ENCODE results near the gene HNRNPAB.
A peak's percentile ranks its signal among the peaks of the same experiment; 100 is the strongest.

The HNRNPAB gene

DNA sequence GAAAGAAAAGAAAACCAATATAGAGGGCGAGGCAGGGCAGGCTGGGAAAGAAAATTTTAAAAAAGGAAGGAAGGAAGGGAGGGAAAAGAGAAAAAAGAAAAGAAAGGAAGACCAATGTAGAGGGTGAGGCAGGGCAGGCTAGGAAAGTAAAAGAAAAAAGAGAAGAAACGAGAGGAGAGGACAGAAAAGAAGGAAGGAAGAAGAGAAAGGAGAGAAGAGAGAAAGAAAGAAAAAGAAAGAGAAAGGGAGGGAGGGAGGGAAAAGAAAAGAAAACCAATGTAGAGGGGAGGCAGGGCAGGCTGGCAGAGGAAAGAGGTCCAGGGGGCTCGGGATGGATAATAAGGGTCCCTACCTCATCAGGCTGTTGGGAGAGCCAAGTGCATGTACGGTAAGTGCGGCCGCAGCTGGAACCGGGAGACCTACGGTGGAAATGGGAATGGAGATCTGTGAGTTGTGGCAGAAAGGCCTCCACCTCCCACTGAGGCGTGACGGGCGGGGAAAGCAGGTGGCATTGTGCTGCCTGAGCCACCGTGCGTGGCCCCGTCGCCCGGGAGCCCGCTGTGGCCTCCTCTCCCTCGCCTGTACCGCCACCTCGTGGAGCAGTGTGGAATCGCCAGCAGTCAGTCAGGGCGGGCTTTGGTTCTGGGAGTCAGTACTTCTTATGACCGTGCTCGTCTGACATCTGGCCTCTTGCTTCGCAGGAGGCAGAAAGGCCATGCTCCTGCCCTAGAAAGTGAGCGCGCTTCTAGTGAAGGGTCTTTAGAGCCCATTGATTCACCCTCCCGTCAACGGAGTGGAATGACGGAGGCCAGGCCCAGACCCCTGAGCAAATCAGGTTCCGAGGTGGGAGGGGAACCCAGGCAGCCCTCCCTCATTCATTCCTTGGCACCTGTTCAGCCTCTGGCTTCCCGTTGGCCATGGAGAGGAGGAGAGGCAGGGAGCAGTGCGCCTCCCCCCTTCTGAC is 40.3 kb upstream of the HNRNPAB start:
- no peaks in the 10 kb centered on the region for H3K9me2 ChIP-seq (replicated peaks; ENCODE audit: insufficient read depth, low read length)
- no peaks in the 10 kb centered on the region for H3F3A ChIP-seq (ENCODE audit: insufficient read depth, low read length)
- peak overlapping the region; percentile 83 for H3K4me2 ChIP-seq (ENCODE audit: low read depth, low read length)
- peak; percentile 84 for DNase-seq
- no peaks in the 10 kb centered on the region for H3K79me2 ChIP-seq (ENCODE audit: low read length)
- peaks cover 5% of the 10 kb centered on the region; the same call in 1 of the 2 replicates for H3K4me1 ChIP-seq (ENCODE audit: low read length)
- H2AFZ ChIP-seq (ENCODE audit: low read length): peak overlapping the region; percentile 62
- H3K27ac ChIP-seq (ENCODE audit: low read length): no peak overlapping the region
- H3K9ac ChIP-seq (ENCODE audit: low read length): no peak overlapping the region
- TF ChIP-seq, protein P1, sequence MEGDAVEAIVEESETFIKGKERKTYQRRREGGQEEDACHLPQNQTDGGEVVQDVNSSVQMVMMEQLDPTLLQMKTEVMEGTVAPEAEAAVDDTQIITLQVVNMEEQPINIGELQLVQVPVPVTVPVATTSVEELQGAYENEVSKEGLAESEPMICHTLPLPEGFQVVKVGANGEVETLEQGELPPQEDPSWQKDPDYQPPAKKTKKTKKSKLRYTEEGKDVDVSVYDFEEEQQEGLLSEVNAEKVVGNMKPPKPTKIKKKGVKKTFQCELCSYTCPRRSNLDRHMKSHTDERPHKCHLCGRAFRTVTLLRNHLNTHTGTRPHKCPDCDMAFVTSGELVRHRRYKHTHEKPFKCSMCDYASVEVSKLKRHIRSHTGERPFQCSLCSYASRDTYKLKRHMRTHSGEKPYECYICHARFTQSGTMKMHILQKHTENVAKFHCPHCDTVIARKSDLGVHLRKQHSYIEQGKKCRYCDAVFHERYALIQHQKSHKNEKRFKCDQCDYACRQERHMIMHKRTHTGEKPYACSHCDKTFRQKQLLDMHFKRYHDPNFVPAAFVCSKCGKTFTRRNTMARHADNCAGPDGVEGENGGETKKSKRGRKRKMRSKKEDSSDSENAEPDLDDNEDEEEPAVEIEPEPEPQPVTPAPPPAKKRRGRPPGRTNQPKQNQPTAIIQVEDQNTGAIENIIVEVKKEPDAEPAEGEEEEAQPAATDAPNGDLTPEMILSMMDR (IDR thresholded peaks at IDR 0.05; ENCODE audit: low read length): peak; percentile 95
- TF ChIP-seq EZH2phosphoT487 (IDR thresholded peaks at IDR 0.05; ENCODE audit: low read length): no peak
- no peaks in the 10 kb centered on the region for H3K9me3 ChIP-seq (replicated peaks; ENCODE audit: insufficient read depth, low read length)
- no peaks in the 10 kb centered on the region for H3K36me3 ChIP-seq (replicated peaks; ENCODE audit: insufficient read depth, low read length)
- H3K27me3 ChIP-seq (replicated peaks; ENCODE audit: insufficient read depth, low read length): peaks cover 12% of the 10 kb centered on the region
- no peaks in the 10 kb centered on the region for H4K20me1 ChIP-seq (ENCODE audit: insufficient read depth, low read length)
- peak overlapping the region; percentile 46; the same call in 1 of the 2 replicates for H3K4me3 ChIP-seq (ENCODE audit: low read length)

DNA sequence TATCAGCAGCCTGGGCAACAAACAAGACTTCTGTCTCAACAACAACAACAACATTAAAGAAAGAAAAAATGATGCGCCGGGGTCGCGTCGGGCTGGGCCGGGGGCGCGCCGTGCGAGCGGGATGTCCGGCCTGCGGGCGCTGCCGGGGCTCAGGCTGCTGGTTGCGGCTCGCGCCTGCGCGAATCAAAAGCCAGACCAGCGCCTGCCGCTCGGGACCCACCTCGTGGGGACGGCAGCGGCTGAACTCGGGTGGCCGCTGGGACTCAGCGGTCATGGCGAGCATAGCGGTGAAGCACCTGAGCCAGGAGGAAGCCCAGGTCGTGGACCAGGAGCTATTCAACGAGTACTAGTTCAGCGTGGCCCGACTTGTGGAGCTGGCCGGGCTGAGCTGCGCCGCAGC is 38.8 kb upstream of the HNRNPAB start:
- H3K79me2 ChIP-seq (ENCODE audit: low read length): no peaks in the 10 kb centered on the region

DNA sequence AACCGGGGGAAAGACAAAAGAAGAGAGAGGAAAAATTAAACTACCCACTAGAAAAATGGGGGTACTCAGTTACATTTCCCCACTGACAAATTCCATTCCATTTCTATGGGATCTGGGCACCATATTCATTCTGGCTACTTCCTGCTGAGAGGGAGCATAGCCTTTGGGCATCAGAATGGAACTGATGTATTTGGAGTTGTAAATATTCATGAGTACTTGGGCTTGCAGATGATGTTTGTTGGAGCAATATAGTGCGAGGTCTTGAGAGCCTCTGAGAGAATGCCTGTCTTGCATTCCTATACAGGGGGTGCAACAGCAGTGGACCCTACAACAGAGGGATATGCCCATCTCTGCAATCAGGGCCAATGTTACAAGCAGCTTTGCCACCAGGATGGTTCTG is 33.9 kb upstream of the HNRNPAB start:
- no peaks in the 10 kb centered on the region for H3F3A ChIP-seq (ENCODE audit: insufficient read depth, low read length)
- no peaks in the 10 kb centered on the region for H3K36me3 ChIP-seq (replicated peaks; ENCODE audit: insufficient read depth, low read length)
- H3K9me2 ChIP-seq (replicated peaks; ENCODE audit: insufficient read depth, low read length): no peaks in the 10 kb centered on the region
- no peak overlapping the region for H3K4me3 ChIP-seq (ENCODE audit: low read length)
- H3K27me3 ChIP-seq (replicated peaks; ENCODE audit: insufficient read depth, low read length): no peaks in the 10 kb centered on the region
- no peaks in the 10 kb centered on the region for H4K20me1 ChIP-seq (ENCODE audit: insufficient read depth, low read length)
- H3K4me2 ChIP-seq (ENCODE audit: low read depth, low read length): no peak overlapping the region
- no peak overlapping the region for H3K27ac ChIP-seq (ENCODE audit: low read length)
- TF ChIP-seq, protein P1 (IDR thresholded peaks at IDR 0.05; ENCODE audit: low read length): no peak
- TF ChIP-seq EZH2 (optimal IDR thresholded peaks at IDR 0.05; ENCODE audit: low read depth, low read length): no peak
- no peak for TF ChIP-seq EZH2phosphoT487 (IDR thresholded peaks at IDR 0.05; ENCODE audit: low read length)
- H3K4me1 ChIP-seq (ENCODE audit: low read length): no peaks in the 10 kb centered on the region
- no peaks in the 10 kb centered on the region for H3K9me3 ChIP-seq (replicated peaks; ENCODE audit: insufficient read depth, low read length)
- H3K9ac ChIP-seq (ENCODE audit: low read length): no peak overlapping the region
- H3K79me2 ChIP-seq (ENCODE audit: low read length): no peaks in the 10 kb centered on the region
- no peak for DNase-seq
- H2AFZ ChIP-seq (ENCODE audit: low read length): no peak overlapping the region

More for the DNA sequence above, 38.8 kb upstream of the HNRNPAB start:
- no peak for DNase-seq
- Histone ChIP-seq H3K9me2 (replicated peaks; ENCODE audit: insufficient read depth, low read length) (no peaks in the 10 kb centered on the region), H3F3A (ENCODE audit: insufficient read depth, low read length) (no peaks in the 10 kb centered on the region), H4K20me1 (ENCODE audit: insufficient read depth, low read length) (no peaks in the 10 kb centered on the region), H2AFZ (ENCODE audit: low read length) (no peak overlapping the region), H3K9ac (ENCODE audit: low read length) (no peak overlapping the region), H3K9me3 (replicated peaks; ENCODE audit: insufficient read depth, low read length) (no peaks in the 10 kb centered on the region), H3K4me1 (ENCODE audit: low read length) (peaks cover 5% of the 10 kb centered on the region; the same call in 1 of the 2 replicates), H3K27ac (ENCODE audit: low read length) (no peak overlapping the region), H3K4me3 (ENCODE audit: low read length) (no peak overlapping the region), H3K36me3 (replicated peaks; ENCODE audit: insufficient read depth, low read length) (no peaks in the 10 kb centered on the region), H3K4me2 (ENCODE audit: low read depth, low read length) (no peak overlapping the region), H3K27me3 (replicated peaks; ENCODE audit: insufficient read depth, low read length) (peaks cover 12% of the 10 kb centered on the region)
- TF ChIP-seq, protein P1 (IDR thresholded peaks at IDR 0.05; ENCODE audit: low read length): no peak
- TF ChIP-seq EZH2 (optimal IDR thresholded peaks at IDR 0.05; ENCODE audit: low read depth, low read length): no peak
- TF ChIP-seq EZH2phosphoT487 (IDR thresholded peaks at IDR 0.05; ENCODE audit: low read length): no peak
